ENCODE measurements around the gene EDC3. TPM values are rescaled to one million over a fixed set of nuclear protein-coding genes. Genes with fewer than 3 reads are reported as not detected.
A peak's percentile ranks its signal among the peaks of the same experiment; 100 is the strongest.

The EDC3 gene
- total and polyA plus RNA-seq, 2 of the 4 experiments (the other 2 are of a cell fraction): 16.8 to 38.0 TPM

GRCh38 chr15:74724570-74725224 lies 28.9 kb upstream of the EDC3 start:
- H4K91ac ChIP-seq (ENCODE audit: insufficient read depth, low read depth, low read length): no peak overlapping the region
- intact Hi-C loops (cut with micrococcal nuclease) (no loop called here), dilution Hi-C loops (cut with HindIII; ENCODE audit: low sequenced_read_pairs, unreplicated experiment) (no loop called here)

More at GRCh38 chr15:74724570-74725224, 28.9 kb upstream of the EDC3 start:
- TF ChIP-seq FOS (IDR thresholded peaks at IDR 0.05; ENCODE audit: low read depth, low read length) (no peak), MAZ (IDR thresholded peaks at IDR 0.05; ENCODE audit: borderline replicate concordance, low read depth, low read length) (no peak)
- TF ChIP-seq, protein P1, sequence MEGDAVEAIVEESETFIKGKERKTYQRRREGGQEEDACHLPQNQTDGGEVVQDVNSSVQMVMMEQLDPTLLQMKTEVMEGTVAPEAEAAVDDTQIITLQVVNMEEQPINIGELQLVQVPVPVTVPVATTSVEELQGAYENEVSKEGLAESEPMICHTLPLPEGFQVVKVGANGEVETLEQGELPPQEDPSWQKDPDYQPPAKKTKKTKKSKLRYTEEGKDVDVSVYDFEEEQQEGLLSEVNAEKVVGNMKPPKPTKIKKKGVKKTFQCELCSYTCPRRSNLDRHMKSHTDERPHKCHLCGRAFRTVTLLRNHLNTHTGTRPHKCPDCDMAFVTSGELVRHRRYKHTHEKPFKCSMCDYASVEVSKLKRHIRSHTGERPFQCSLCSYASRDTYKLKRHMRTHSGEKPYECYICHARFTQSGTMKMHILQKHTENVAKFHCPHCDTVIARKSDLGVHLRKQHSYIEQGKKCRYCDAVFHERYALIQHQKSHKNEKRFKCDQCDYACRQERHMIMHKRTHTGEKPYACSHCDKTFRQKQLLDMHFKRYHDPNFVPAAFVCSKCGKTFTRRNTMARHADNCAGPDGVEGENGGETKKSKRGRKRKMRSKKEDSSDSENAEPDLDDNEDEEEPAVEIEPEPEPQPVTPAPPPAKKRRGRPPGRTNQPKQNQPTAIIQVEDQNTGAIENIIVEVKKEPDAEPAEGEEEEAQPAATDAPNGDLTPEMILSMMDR (conservative IDR thresholded peaks at IDR 0.05; ENCODE audit: low read depth, low read length): no peak
- Histone ChIP-seq H3K18ac (ENCODE audit: low read depth, low read length) (no peak overlapping the region), H3K4me3 (ENCODE audit: insufficient read depth, low read depth, low read length) (no peak overlapping the region), H3K4me1 (ENCODE audit: control insufficient read depth, insufficient read depth, low read length) (no peaks in the 10 kb centered on the region), H2AFZ (replicated peaks; ENCODE audit: low read length, poor library complexity) (peak overlapping the region; percentile 58), H3K23ac (ENCODE audit: low read depth, low read length) (no peak overlapping the region), H4K8ac (ENCODE audit: low read depth in 2 of 2, low read length in 2 of 2) (no peak overlapping the region), H3K27ac (ENCODE audit: insufficient read depth, low read length) (no peak overlapping the region), H4K20me1 (ENCODE audit: insufficient read depth, low read length) (no peaks in the 10 kb centered on the region; the same call in 1 of the 2 replicates), H2BK20ac (ENCODE audit: low read depth, low read length) (no peak overlapping the region), H3K9me3 (ENCODE audit: control insufficient read depth, insufficient read depth, low read length) (no peaks in the 10 kb centered on the region), H3K9ac (ENCODE audit: low read depth, low read length) (no peak overlapping the region), H3K9me1 (ENCODE audit: insufficient read depth, low read length) (peaks cover 5% of the 10 kb centered on the region), H3K14ac (replicated peaks; ENCODE audit: low read depth, low read length) (no peak overlapping the region), H2AK9ac (replicated peaks; ENCODE audit: low read depth, low read length, poor library complexity) (no peak overlapping the region), H3K27me3 (ENCODE audit: control insufficient read depth, insufficient read depth, low read length) (peaks cover 71% of the 10 kb centered on the region), H4K5ac (ENCODE audit: low read depth, low read length) (no peak overlapping the region), H3K56ac (ENCODE audit: extremely low read depth, insufficient read depth, low read length) (no peak overlapping the region), H2AK5ac (ENCODE audit: low read depth, low read length) (no peak overlapping the region), H3K79me1 (ENCODE audit: low read depth in 1 of 2, low read length in 2 of 2) (no peaks in the 10 kb centered on the region), H2BK15ac (ENCODE audit: low read depth, low read length) (no peak overlapping the region), H3K4ac (ENCODE audit: low read depth, low read length) (no peak overlapping the region), H3K4me2 (ENCODE audit: low read depth, low read length) (no peak overlapping the region), H3K36me3 (ENCODE audit: control insufficient read depth, insufficient read depth, low read length) (no peaks in the 10 kb centered on the region), H2BK120ac (ENCODE audit: low read depth, low read length) (no peak overlapping the region), H2BK5ac (ENCODE audit: low read depth, low read length, poor library complexity, severe bottlenecking) (no peak overlapping the region)
- no TSS peak for BruUV-seq (replicated peaks)
- ATAC-seq (ENCODE audit: low read depth) (no peak), DNase-seq (no peak)
- in situ Hi-C loops (cut with MboI; ENCODE audit: low sequenced_read_pairs): no loop called here
- CTCF ChIA-PET: no interaction called here
- POLR2A ChIA-PET (ENCODE audit: unreplicated experiment): interaction anchor here (0.5 kb wide), 1 partner anchor 41 kb away, joined by 7 read pairs; no protein-coding TSS in a partner anchor

Data from IMR-90 (cell line).